ENCODE results near the gene ATE1. TPM values are rescaled to one million over a fixed set of nuclear protein-coding genes. Genes with fewer than 3 reads are reported as not detected.
A peak's percentile ranks its signal among the peaks of the same experiment; 100 is the strongest.

ATE1 gene
- total and polyA plus RNA-seq, 10 of the 15 experiments (the other 5 are each of a cell fraction or from before 2014, with no cell fraction given): 4.3 to 22.7 (median 15.9) TPM

GRCh38 chr10:121974535-121975294 is 46.9 kb upstream of the ATE1 start, which contains the start of gene NSMCE4A (continued):
- TF ChIP-seq CEBPZ (IDR thresholded peaks at IDR 0.05; ENCODE audit: low read depth, low read length): no peak
- no peak for TF ChIP-seq BCL3 (IDR thresholded peaks at IDR 0.05; ENCODE audit: borderline replicate concordance, insufficient read depth, low read depth, low read length, poor library complexity, severe bottlenecking)
- 0 out of 2 replicates have a peak, but pooled peaks have one; percentile 8 for TF ChIP-seq NR2C1 (IDR thresholded peaks at IDR 0.05)
- peak; percentile 67 for TF ChIP-seq GATAD2B (conservative IDR thresholded peaks at IDR 0.05; ENCODE audit: low read depth)
- peak; percentile 69; the same call in 1 of the 2 replicates for TF ChIP-seq ZNF24 (IDR thresholded peaks at IDR 0.05)
- TF ChIP-seq ZZZ3 (IDR thresholded peaks at IDR 0.05; ENCODE audit: control insufficient read depth, insufficient read length, low read depth): no peak
- TF ChIP-seq STAT3 (IDR thresholded peaks at IDR 0.05; ENCODE audit: low read depth, low read length): no peak
- no peak for TF ChIP-seq SMAD5 (IDR thresholded peaks at IDR 0.05; ENCODE audit: low read depth)
- TF ChIP-seq CREB1 (IDR thresholded peaks at IDR 0.05; ENCODE audit: low read depth): no peak
- no peak for TF ChIP-seq NFIC (IDR thresholded peaks at IDR 0.05; ENCODE audit: low read depth, low read length)
- TF ChIP-seq IRF3 (IDR thresholded peaks at IDR 0.05): no peak
- TF ChIP-seq MYB (IDR thresholded peaks at IDR 0.05; ENCODE audit: borderline replicate concordance, low read depth, low read length): no peak
- TF ChIP-seq MYC (IDR thresholded peaks at IDR 0.05; ENCODE audit: insufficient read depth, insufficient read length, insufficient replicate concordance, low read length, severe bottlenecking): no peak
- TF ChIP-seq, protein P1, sequence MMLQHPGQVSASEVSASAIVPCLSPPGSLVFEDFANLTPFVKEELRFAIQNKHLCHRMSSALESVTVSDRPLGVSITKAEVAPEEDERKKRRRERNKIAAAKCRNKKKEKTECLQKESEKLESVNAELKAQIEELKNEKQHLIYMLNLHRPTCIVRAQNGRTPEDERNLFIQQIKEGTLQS (IDR thresholded peaks at IDR 0.05; ENCODE audit: borderline replicate concordance, extremely low read depth, low read depth, low read length): no peak
- 0 out of 2 replicates have a peak, but pooled peaks have one; percentile 61 for TF ChIP-seq MXI1 (IDR thresholded peaks at IDR 0.05; ENCODE audit: low read depth, low read length)
- no peak for TF ChIP-seq KDM1A (IDR thresholded peaks at IDR 0.05; ENCODE audit: borderline replicate concordance)
- no peak for TF ChIP-seq PRDM15 (CRISPR knock-in tag; IDR thresholded peaks at IDR 0.05)
- TF ChIP-seq PAX5 (IDR thresholded peaks at IDR 0.05; ENCODE audit: borderline replicate concordance, low read depth, low read length): no peak
- no peak for TF ChIP-seq BACH1 (IDR thresholded peaks at IDR 0.05; ENCODE audit: borderline replicate concordance)
- TF ChIP-seq SP1 (IDR thresholded peaks at IDR 0.05; ENCODE audit: low read depth, low read length): peak; percentile 40

Measured in GM12878 (cell line).